NCI-H69 (cell line): Measurements from ENCODE around the gene SLCO4A1.

Experiments used
- DNase-seq: peaks from one replicate; lab custom pipeline; 2025; lab: John Stamatoyannopoulos, UW

The SLCO4A1 gene

DNA sequence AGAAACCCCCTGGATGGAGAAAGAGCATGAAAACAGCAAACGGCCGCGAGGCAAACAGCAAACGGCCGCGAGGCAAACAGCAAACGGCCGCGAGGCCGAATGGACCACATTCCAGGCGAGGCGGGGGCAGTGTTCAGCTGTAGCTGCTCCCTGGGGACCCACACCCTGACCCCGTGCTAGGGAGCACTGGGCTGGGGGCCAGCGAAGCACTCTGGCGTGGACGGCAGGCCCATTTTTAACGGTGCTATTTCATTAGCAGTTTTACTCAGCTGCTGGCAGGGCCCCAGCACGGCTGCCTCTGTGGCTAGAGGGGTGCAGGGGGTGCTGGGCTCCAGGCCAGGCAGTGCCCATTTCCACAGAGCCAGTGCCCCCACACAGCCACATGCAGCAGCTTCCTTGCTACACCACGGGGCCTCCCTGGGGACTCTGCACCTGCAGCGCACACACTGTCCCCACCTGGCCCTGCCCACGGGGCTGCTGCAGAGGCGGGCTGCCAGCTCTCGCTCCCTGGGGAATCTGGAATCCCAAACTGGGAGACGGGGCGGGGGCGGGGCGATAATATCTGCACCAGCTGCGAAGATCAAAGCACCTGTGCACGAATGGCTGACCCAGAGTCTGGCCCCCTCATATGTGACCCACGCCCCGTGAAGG is 35.6 kb upstream of the SLCO4A1 start:
- DNase-seq: peak; percentile 77

GRCh38 chr20:62607366-62608217 is 34.7 kb upstream of the SLCO4A1 start:
- no peak for DNase-seq

- DNase-seq: no peak
These were observed 34.1 kb upstream of the SLCO4A1 start for GRCh38 chr20:62608218-62608565.

GRCh38 chr20:62609279-62609720 is 33.0 kb upstream of the SLCO4A1 start:
- DNase-seq: no peak

DNA sequence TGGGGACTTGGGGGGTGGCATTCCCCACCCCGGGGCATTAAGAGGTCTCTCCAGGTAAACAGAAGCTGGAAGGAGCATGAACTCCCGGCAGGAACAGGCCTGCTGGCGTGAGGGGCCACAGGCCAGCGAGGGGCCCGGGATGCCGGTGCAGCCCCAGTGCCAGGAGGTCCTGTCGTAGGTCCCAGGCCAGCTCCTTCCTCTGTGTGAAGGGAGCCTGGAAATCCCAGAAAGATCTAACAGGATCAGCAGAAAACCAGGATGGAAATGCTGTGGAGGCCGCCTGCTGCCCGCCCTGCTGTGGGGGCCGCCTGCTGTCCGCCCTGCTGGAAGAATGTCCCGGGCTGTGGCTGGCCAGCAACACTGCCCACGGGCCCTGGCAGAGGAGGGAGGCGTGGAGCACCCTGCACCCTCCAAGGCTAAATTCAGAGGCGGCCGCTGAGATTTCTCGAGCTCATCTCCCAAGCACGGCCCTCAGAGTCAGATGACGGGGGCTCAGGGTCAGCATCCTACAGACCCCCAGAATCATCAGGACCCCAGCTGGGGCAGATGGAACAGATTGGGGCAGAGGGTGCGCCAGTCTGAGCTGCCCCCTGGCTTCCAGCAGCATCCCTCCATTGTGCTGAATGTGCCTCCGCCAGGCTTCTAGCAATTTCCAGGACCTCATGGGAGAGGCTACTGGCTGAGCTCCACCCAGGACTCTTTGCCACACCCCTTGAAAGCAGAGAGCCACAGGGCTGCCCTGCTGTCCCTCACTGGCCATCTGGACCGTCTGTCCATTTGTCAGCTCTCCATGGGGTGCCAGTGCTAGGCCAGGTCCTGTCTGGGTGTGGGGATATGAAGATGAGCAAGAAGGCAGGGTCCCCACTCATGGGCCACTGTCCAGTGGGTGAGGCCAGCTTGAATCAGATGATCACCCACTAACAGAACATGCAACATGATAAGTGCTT is 32.2 kb upstream of the SLCO4A1 start:
- DNase-seq: no peak

DNA sequence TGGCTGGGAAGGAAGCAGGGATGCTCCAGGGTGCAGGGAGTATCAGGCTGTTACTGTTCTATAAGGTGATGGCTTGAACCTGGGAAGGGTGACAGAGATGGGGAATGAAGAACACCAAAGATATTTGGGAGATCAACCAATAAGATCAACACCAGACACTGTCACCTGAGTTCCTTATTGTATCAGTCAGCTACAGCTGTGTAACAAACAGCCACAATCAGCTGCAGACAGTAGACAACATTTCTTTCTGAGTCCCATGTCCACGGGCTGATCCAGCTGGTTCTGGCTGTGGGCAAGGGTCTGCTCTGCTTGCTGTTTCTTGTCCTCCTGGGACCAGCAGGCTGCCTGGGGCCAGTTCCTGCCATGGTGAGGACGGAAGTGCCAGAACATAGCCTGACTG is 31.3 kb upstream of the SLCO4A1 start:
- no peak for DNase-seq

GRCh38 chr20:62611819-62612218 is 30.5 kb upstream of the SLCO4A1 start:
- no peak for DNase-seq

DNA sequence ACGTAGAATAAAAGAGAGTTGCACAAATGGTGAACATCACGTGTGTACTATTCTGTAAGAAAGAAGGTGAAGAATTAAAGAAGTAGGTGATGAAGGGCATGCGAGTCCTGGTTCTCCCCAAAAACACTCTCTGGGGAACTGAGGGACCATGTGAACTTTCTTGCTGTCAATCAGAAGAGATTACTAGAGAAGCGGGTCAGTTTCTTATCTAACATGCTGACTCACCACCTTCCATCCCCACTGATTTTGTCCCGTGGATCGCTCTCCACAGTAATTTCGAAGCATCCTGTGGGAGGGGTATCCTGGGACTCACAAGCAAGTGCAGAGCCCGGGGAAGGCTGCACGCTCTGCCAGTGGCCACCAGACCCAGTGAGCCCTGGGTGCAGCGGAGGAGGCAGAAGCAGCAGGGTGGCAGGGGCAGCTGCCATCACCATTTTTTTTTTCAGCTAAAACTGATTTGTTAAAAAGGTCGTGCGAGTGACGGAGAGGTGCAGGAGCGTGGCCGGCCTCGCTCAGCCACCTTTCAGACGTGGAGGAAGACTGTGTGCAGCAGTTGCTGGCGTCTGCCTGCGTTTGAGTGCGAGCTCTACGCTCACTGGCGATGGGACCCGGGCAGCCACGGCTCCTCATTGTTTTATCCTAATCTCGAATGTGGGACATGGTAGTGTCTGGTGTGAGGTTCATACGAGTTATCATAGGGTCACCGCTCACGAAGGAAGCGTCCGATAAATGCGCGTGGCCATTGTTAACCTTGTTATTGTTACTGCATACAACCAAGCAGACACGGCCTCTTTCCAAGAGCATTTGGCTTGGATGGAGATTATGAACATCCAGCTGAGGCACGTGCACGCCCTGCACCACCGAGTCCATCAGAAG is 28.0 kb upstream of the SLCO4A1 start:
- DNase-seq: no peak

- no peak for DNase-seq
These were observed 27.2 kb upstream of the SLCO4A1 start for GRCh38 chr20:62614961-62615680.

GRCh38 chr20:62615750-62616251 is 26.5 kb upstream of the SLCO4A1 start:
- no peak for DNase-seq

- DNase-seq: peak; percentile 66
These were observed 25.3 kb upstream of the SLCO4A1 start for GRCh38 chr20:62616728-62617621.

DNA sequence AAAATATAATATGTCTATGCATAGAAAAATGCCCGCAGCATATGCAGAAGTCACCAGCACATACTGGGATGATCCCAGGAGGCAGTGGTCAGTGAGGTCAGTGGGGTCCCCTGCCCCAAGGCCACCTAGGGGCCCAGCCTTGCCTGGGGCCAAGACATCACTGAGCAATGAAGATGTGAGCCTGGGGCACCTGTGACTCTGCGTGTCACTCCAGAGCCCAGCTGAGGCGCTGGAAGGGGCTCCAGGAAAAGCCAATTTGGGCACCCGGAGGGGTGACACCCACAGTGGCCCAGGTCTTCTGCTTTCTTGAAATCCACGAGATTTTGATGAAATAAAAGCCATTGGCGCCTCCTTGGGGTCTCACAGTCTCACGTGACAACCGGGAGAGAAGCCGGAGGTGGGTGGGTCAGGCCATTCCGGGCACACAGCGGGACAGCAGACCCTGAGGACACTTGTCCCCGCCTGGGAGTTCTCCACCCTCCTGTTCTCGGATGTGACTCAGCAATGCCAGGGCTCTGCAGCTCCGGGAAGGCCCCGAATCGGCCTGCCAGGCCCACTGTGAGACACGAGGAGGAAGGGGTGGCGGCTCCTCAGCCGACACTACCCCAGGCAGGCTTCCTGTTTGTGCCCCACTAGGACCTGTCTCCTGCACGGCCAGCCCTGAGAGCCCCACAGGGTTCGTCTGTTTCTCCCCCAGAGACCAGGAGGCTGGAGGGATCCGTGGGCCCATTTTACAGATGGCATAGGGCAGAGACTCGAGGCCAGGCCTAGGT is 24.4 kb upstream of the SLCO4A1 start:
- no peak for DNase-seq

GRCh38 chr20:62618611-62619529 is 23.4 kb upstream of the SLCO4A1 start:
- no peak for DNase-seq

DNA sequence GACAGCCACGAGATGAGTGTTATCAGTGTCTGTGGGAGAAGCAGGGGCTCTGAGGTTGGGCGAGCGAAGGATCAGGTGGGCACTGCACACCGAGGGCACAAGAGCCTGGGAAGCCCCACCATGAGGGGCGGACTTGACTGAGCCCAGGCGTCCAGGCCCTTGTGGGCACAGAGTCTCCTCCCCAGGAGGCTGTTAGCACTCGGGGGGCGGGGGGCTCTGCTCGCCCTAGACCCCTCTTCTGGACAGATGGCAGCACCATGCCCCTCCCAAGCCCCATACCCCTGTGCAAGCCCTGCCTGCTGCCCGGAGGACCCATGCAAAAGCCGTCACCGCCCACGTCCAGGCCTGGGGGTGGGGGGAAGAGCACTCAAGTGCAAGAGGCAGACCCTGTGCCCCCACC is 21.7 kb upstream of the SLCO4A1 start:
- no peak for DNase-seq

DNA sequence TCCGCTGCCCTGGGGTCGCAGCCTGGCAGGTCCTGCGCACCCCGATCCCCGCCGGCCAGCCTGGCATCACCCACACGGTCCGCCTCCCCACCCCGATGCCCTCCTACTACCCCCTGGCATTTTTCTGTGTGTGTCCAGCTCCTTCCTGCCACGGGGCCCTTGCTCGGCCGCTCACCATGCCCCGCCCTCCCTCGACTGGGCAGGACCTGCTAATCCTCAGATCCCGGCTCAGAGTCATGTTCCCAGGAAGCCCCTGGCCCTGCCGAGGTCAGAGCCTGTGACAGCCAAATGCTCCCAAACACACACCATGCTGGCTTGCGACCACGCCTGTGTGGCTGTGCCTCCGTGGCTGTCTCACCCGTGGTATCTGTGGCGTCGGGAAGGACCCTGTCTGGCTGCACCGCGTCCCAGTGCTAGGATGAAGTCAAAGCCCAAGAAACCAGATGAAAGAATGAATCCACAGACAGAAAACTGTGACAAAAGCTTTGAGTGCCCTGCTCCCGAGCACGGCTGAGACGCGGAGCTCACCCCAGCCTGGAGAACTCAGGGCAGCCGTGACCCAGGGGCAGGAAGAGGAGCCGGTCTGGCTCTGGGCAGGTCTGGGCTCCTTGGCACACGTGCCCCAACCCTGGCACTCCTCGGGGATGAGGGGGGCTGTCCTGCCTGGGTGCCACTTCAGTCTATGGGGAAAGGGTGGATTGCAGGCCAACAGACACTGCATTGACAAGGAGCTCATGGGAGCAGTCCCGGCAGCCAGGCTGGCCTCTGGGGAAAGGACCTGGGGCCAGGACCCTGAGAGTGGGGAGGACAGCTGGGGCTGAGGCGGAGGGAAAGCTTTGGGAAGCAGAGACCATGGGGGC is 20.8 kb upstream of the SLCO4A1 start:
- DNase-seq: no peak

GRCh38 chr20:62622178-62622876 is 20.0 kb upstream of the SLCO4A1 start:
- no peak for DNase-seq
